ACHN (cell line): ENCODE data around the gene DDX11.
"Not testable (repeated sequence)": the region's sequence is repeated elsewhere in the genome, so short reads cannot be mapped to it uniquely, and the experiment has no call there.

Experiments
- DNase-seq: peaks from one replicate; pipeline ENCODE4 v3.0.0-alpha.2; 2015
- in situ Hi-C: cut with HindIII; loops from 2 replicates; pipeline ENCODE4 v1.10.0; 2017; ENCODE audit warnings: low sequenced_read_pairs, low pct_ligation_motif_present, low pct_unique_long_range_greater_than_20kb

The DDX11 gene

DNA sequence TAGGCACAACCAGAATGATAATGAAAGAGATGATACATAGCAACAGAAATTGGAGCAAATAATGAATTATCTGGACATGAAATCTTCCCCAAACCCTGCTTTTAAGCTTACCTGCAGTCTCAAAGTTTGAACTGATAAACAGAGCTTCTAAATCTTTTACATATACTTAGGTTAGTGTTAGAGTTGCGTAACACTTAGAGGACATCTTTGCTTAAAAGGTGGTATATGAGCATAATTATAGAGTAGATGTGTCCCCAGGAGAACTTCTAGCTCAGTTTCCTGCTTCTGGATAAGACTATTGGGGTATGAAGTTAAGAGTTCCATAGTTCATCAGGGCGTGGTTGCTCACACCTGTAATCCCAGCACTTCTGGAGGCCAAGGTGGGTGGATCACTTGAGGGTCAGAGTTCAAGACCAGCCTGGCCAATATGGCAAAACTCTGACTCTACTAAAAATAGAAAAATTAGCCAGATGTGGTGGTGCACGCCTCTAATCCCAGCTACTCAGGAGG lies 41.5 kb downstream of the DDX11 start:
- DNase-seq, in situ Hi-C loops: not testable (repeated sequence)

DNA sequence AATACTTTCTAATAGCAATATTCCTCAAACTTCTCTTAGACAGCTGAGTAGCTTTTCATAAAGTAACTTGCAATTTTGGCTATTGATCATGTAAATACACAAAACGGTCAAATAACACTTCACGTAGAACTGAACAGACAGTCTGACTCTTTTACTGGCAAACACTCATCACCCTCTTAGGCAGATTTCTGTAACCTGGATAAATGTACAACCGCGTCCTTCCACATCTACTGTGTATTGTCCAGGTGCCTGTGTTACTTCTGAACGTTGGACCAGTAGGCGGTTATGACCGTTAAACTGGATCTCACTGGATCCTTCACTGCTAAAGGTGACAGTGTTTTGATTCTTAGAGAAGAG lies 43.2 kb downstream of the DDX11 start:
- in situ Hi-C loops, DNase-seq: not testable (repeated sequence)

DNA sequence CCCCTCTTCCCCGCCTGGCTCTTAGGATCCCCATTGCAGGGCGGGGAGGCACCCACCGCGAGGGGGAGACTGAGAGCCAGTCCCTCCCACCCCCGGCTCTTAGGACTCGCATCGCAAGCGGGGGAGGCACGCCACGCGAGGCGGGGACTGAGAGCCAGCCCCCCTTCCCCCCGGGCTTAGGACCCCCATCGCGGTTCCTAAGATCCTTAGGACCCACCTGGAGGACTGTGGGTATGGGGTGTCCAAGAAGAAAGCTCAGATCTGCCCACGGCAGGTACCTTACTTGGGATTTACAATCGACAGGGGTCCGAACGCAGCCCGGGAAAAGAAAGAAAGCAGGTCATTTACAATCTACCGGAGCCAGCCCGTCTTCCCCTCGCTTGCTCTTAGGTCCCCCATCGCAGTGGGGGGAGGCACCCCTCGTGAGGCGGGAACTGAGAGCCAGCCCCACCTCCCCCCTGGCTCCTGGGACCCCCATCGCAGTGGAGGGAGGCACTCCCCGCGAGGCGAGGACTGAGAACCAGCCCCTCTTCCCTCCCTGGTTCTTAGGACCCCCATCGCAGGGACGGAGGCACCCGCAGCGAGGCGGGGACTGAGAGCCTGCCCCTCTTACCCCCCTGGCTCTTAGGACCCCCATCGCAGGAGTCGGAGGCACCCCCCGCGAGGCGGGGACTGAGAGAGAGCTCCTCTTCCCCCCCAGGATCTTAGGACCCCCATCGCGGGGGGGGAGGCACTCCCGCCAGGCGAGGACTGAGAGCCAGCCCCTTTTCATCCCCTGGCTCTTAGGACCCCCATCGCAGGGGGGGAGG lies 43.7 kb downstream of the DDX11 start:
- in situ Hi-C loops: no loop called here
- DNase-seq: peak; percentile 58

DNA sequence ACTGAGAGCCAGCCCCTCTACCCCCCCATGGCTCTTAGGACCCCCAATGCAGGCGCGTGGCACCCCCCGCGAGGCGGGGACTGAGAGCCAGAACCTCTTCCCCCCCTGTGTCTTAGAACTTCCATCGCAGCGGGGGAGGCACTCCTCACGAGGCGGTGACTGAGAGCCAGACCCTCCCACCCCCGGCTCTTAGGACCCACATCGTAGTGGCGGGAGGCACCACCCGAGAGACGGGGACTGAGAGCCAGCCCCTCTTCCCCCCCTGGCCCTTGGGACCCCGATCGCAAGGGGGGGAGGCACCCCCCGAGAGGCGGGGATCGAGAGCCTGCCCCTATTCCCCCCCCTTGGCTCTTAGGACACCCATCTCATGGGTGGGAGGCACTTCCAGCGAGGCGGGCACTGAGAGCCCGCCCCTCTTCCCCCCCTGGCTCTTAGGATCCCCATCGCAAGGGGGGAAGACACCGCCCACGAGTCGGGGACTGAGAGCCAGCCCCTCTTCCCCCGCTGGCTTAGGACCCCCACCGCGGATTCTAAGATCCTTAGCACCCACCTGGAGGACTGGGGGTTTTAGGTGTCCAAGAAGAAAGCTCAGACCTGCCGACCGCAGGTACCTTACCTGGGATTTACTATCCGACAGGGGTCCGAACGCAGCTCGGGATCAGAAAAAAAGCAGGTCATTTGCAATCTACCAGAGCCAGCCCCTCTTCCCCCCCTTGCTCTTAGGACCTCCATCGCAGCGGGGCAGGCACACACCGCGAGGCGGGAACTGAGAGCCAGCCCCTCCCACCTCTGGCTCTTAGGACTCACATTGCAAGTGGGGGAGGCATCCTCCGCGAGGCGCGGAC lies 44.9 kb downstream of the DDX11 start:
- in situ Hi-C loops: no loop called here

DNA sequence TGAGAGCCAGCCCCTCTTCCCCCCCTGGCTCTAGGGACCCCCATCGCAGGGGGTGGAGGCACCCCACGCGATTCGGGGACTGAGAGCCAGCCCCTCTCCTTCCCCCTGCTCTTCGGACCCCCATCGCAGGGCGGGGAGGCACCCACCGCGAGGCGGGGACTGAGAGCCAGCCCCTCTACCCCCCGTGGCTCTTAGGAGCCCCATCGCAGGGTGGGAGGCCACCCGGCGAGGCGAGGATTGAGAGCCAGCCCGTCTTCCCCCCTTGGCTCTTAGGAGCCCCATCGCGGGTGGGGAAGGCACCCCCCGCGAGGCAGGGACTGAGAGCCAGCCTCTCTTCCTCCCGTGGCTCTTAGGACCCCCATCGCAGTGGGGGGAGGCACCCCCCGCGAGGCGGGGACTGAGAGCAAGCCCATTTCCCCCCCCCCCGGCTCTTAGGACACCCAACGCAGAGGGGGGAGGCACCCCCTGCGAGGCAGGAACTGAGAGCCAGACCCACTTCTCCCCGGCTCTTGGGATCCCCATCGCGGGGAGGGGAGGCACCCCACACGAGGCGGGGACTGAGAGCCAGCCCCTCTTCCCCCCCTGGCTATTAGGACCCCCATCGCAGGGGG lies 45.6 kb downstream of the DDX11 start:
- in situ Hi-C loops: no loop called here
- DNase-seq: no peak

More for the DNA sequence above, 44.9 kb downstream of the DDX11 start:
- DNase-seq: peak; percentile 68

DNA sequence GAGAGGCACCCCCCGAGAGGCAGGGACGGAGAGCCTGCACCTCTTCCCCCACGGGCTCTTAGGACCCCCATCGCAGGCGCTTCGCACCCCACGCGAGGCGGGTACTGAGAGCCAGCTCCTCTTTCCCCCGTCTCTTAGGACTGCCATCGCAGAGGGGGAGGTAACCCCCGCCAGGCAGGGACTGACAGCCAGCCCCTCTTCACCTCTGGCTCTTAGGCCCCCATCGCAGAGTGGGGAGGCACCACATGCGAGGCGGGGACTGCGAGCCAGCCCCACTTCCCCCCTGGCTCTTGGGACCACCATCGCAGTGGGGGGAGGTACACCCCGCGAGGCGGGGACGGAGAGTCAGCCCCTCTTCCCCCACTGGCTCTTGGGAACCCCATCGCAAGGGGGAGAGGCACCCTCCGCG lies 46.1 kb downstream of the DDX11 start:
- in situ Hi-C loops: no loop called here
- DNase-seq: no peak

DNA sequence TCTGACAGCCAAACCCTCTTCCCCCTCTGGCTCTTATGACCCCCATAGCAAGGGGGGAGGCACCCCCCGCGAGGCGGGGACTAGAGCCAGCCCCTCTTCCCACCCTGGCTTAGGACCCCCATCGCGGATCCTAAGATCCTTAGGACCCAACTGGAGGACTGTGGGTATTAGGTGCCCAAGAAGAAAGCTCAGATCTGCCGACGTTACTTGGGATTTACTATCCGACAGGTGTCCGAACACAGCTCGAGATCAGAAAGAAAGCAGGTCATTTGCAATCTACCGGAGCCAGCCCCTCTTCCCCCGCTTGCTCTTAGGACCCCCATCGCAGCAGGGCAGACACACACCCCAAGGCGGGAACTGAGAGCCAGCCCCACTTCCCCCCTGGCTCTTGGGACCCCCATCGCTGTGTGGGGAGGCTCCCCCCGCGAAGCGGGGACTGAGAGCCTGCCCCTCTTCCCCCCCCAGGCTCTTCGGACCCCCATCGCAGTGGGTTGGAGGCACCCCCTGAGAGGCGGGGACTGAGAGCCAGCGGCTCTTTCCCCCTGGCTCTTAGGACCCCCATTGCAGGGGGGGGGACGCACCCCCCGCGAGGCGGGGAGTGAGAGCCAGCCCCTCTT lies 46.8 kb downstream of the DDX11 start:
- in situ Hi-C loops: no loop called here
- no peak for DNase-seq

DNA sequence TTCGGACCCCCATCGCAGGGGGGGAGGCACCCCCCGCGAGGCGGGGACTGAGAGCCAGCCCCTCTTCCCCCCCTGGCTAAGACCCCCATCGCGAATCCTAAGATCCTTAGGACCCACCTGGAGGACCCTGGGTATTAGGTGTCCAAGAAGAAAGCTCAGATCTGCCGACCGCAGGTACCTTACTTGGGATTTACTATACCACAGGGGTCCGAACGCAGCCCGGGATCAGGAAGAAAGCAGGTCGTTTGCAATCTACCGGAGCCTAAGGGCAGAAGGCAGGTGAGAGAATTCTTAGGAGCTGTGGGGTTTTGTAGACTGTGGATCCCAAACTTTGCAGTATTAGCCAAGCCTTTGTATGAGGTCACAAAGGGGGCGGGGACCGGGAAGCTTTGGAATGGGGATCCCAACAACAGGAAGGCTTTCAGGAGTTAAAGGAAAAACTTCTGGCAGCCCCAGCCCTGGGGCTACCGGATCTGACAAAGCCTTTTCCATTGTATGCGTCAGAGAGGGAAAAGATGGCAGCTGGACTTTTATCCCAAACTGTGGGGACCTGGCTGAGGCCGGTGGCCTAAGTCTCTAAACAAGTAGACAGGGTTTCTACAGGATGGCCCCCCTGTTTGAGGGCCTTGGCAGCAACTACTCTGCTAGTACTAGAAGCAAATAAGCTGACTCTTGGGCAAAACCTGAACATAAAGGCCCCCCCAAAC lies 47.5 kb downstream of the DDX11 start:
- in situ Hi-C loops, DNase-seq: not testable (repeated sequence)

DNA sequence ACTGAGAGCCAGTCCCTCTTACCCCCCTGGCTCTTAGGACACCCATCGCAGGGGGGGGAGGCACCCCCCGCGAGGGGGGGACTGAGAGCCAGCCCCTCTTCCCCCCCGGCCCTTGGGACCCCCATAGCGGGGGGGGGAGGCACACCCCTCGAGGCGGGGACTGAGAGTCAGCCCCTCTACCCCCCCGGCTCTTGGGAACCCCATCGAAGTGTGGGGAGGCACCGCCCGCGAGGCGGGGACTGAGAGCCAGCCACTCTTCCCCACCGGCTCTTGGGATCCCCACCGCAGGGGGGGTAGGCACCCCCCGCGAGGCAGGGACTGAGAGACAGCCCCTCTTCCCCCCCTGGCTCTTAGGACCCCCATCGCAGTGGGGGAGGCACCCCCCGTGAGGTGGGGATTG lies 48.8 kb downstream of the DDX11 start:
- DNase-seq: no peak
- in situ Hi-C loops: no loop called here

DNA sequence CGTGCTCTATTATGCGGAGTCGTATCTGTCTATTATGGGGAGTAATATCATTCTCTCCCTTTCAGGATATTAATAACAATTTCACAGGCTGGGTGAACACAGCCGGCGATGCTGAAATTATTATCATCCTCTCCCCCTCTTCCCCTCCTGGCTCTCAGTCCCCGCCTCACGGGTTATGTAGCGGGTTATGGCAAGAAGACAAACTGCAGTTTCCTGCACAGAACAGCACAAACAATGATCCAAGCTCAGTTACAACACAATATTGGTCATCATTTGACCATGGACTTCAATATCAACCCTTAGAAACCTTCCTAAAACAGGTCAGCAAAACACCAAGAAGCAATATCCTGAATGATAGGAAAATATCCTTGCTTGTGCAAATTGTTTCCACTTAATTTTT lies 50.5 kb downstream of the DDX11 start:
- in situ Hi-C loops: not testable (repeated sequence)

DNA sequence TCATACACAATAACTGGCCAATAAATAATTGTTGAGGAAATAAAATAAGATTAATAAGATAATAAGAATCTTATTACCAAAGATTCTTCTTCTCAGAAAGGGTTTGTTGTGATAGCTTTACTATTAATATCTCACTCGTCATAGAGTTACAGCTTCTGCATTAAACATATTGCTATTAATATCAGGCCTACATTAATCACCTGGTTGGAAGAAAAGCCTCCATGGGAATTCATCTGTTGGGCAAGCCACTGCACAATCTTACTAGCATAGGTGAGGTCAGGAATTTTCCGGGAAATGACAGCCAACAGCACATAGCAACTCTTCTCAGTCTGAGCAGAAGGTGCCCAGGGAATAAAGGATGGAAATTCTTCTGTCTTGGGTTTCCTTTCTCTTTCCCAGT lies 51.5 kb downstream of the DDX11 start:
- DNase-seq, in situ Hi-C loops: not testable (repeated sequence)

More for the DNA sequence above, 50.5 kb downstream of the DDX11 start:
- not testable (repeated sequence) for DNase-seq

DNA sequence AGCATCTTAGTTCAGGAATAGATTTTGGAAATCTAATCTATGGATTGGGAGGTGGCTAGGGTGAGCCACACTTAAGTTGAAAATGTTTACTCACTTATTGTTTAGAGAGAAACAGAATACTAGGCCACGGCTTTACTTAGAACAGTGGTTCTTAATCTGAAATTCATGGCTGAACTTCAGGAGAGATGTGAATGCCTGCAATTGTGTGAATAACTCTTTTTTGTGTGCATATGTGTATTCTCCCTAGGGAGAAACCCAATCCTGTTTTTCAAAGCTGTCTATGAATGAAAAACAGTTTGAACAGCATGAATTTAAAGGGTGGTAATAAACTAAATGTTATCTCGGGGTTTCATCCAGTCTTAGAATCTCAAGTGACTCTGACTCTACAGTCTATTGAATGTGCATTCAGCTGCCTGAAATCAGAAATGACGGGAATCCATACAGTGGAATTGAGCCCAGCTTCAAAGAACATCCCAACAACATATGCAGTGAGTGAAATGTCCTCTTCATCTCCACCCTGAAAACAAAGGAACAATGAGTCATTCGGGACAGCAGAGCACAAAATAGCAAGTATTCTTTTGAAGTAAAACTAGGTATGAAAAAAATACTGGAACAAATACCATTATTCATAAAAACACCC lies 53.7 kb downstream of the DDX11 start:
- in situ Hi-C loops: not testable (repeated sequence)

DNA sequence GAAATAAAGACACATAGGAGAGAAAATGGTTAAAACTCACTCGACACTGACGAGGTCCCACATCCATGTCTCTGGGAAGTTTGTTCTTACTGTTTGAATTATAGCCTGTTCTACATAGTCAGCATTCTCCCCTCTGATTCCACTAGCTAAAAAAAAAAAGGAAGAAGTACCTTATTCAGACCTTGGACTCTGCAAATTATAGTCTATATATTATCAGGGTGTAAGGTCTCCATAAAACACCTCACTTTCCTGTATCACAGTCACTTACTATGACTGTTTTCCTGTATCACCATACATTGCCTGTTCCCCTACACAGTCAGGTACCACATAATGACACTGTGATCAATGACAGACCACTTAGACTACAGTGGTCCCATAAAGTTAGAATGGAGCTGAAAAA lies 62.9 kb downstream of the DDX11 start:
- in situ Hi-C loops, DNase-seq: not testable (repeated sequence)

More for the DNA sequence above, 53.7 kb downstream of the DDX11 start:
- not testable (repeated sequence) for DNase-seq

DNA sequence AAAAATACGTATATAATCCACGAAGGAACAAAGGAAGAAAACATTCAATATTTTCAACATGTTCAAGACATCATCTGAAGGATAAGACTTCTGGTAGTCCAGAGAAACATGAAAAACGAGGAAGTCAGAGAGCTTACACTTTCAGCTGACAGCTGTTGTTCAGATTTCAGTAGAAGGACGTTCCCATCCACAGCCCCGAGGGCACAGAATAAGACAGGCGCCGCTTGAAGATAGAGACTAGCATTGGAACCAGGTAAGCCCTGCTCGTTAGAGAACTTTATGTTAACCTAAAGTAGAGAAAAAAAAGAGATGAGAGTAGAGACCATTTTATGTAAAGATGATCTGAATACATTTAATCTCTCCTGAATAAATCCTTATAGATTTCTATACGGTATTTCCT lies 71.1 kb downstream of the DDX11 start:
- in situ Hi-C loops, DNase-seq: not testable (repeated sequence)

DNA sequence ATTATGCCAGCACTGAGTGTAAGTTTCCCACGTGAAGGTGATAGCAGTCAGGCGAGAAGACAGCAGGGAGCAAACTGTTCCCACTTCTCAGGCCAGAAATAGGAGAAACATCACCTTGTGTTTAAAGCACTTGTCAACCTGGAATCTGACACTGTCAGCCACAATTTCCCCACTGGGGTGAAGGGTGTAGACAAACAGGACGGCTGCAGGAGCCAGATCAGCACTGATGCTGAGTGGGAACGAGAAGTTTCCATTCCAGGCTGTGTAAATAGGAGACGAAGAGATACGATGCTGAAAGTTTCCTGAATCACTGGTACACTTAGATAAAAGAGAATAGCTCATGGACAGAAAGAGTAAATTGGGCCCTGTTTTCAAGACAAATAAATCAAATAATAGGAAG lies 71.6 kb downstream of the DDX11 start:
- DNase-seq, in situ Hi-C loops: not testable (repeated sequence)

DNA sequence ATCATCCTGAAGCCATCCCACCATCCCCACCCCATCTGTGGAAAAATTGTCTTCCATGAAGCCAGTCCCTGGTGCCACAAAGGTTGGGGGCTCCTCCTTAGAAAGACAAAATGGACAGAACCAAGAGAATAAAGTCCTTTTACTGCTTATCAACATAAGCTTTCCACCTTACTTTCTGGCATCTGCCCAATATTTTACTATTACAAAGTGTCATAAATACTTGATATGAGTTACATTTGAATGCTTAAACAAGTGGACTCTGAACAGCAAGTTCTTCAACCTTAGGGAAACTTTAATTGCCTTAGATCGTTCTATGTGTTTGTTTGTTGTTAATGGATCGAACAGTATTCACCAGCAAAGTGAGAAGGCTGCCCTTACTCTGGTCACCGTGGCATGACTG lies 73.8 kb downstream of the DDX11 start:
- DNase-seq, in situ Hi-C loops: not testable (repeated sequence)

DNA sequence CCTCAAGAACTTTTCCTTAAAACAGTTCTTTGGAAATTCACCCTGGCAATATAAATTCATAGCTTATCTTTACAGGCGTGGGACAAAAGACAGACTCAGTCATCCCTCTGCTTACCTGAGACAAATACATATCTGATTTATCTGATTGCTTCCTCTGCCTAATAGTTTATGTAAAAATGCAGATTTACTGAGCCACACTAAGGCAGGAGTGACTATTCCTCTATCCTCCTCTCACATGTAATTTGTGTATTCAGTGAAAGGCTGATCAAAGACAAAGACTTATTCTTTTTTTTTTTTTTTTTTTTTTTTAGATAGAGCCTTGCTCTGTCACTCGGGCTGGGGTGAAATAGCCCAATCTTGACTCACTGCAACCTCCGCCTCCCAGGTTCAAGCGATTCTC lies 77.1 kb downstream of the DDX11 start:
- in situ Hi-C loops, DNase-seq: not testable (repeated sequence)
